Astrocyte (in vitro differentiated cells and primary cell): ENCODE results near the gene CCDC12. TPM values are rescaled to one million over a fixed set of nuclear protein-coding genes. Genes with fewer than 3 reads are reported as not detected.
A peak's percentile ranks its signal among the peaks of the same experiment; 100 is the strongest.

Experiments
- DNase-seq: peaks from one replicate; pipeline ENCODE4 v3.0.0-alpha.2; 2010; ENCODE audit warnings: low read depth
- FAIRE-seq: peaks from 2 replicates; lab custom pipeline; 2011; peaks lifted over from hg19 to GRCh38; lab: Jason Lieb, UNC
- H2AFZ ChIP-seq: 2 replicates; pipeline ENCODE4 v1.6.0; 2012; ENCODE audit warnings: low read depth, low read length, inconsistent platforms
- H3K27ac ChIP-seq: 2 replicates; pipeline ENCODE4 v1.5.1; 2011; ENCODE audit warnings: low read depth, low read length, inconsistent platforms
- H3K27me3 ChIP-seq: 2 replicates; pipeline ENCODE4 v1.6.0; 2011; ENCODE audit warnings: low read length, inconsistent platforms; ENCODE audit not compliant: insufficient read depth
- H3K36me3 ChIP-seq: 2 replicates; pipeline ENCODE4 v1.5.1; 2011; ENCODE audit warnings: low read length, inconsistent platforms; ENCODE audit not compliant: insufficient read depth
- H3K4me1 ChIP-seq: 2 replicates; pipeline ENCODE4 v1.5.1; 2011; ENCODE audit warnings: low read length, inconsistent platforms; ENCODE audit not compliant: insufficient read depth
- H3K4me2 ChIP-seq: 2 replicates; pipeline ENCODE4 v1.6.0; 2012; ENCODE audit warnings: low read length, inconsistent platforms
- H3K4me3 ChIP-seq: 2 replicates; pipeline ENCODE4 v1.5.1; 2011; ENCODE audit warnings: low read depth, mild to moderate bottlenecking, low read length, inconsistent platforms; ENCODE audit not compliant: insufficient read depth
- H3K79me2 ChIP-seq: 2 replicates; pipeline ENCODE4 v1.6.0; 2012; ENCODE audit warnings: mild to moderate bottlenecking, low read length, inconsistent platforms; ENCODE audit not compliant: insufficient read depth
- H3K9ac ChIP-seq: 2 replicates; pipeline ENCODE4 v1.6.0; 2012; ENCODE audit warnings: mild to moderate bottlenecking, low read length, inconsistent platforms
- H3K9me3 ChIP-seq: 2 replicates; pipeline ENCODE4 v1.5.1; 2012; ENCODE audit warnings: low read depth, mild to moderate bottlenecking, low read length, inconsistent platforms; ENCODE audit not compliant: insufficient read depth
- H4K20me1 ChIP-seq: 2 replicates; pipeline ENCODE4 v1.6.0; 2012; ENCODE audit warnings: low read length, inconsistent platforms; ENCODE audit not compliant: insufficient read depth
- H3K27ac Mint-ChIP-seq: one replicate; pipeline ENCODE4 v1.8.0; 2021; ENCODE audit warnings: mild to moderate bottlenecking, mixed read lengths; ENCODE audit not compliant: unreplicated experiment
- H3K27me3 Mint-ChIP-seq: one replicate; pipeline ENCODE4 v1.8.0; 2021; ENCODE audit warnings: low read depth, mixed read lengths; ENCODE audit not compliant: unreplicated experiment
- H3K36me3 Mint-ChIP-seq: one replicate; pipeline ENCODE4 v1.8.0; 2021; ENCODE audit warnings: low read depth, mixed read lengths; ENCODE audit not compliant: unreplicated experiment
- H3K4me1 Mint-ChIP-seq: one replicate; pipeline ENCODE4 v1.8.0; 2021; ENCODE audit warnings: low read depth, mixed read lengths; ENCODE audit not compliant: unreplicated experiment
- H3K4me3 Mint-ChIP-seq: one replicate; pipeline ENCODE4 v1.8.0; 2021; ENCODE audit warnings: mild to moderate bottlenecking, moderate library complexity, mixed read lengths; ENCODE audit not compliant: unreplicated experiment
- H3K9me3 Mint-ChIP-seq: one replicate; pipeline ENCODE4 v1.8.0; 2021; ENCODE audit warnings: mild to moderate bottlenecking, mixed read lengths; ENCODE audit not compliant: unreplicated experiment
- CTCF ChIP-seq: IDR thresholded peaks from 2 replicates; pipeline ENCODE4 v1.5.1; 2011; ENCODE audit warnings: low read depth, mild to moderate bottlenecking, inconsistent platforms, low read length, moderate library complexity; ENCODE audit not compliant: insufficient read depth
- EZH2 ChIP-seq: IDR thresholded peaks from 2 replicates; pipeline ENCODE4 v1.6.1; 2012; ENCODE audit warnings: mild to moderate bottlenecking, low read length, inconsistent platforms; ENCODE audit not compliant: insufficient read depth
- total RNA-seq: library from RNA; stranded (reverse); gene quantifications from 2 replicates; pipeline ENCODE4 v1.2.1, GENCODE V29; 2021

The CCDC12 gene
- total RNA-seq, 1 donor from 2014 or later: 29.0 TPM

- H4K20me1 ChIP-seq: peaks cover 6% of the 10 kb centered on the region
- Mint-ChIP-seq H3K27me3 (peaks cover 52% of the 10 kb centered on the region), H3K9me3 (no peaks in the 10 kb centered on the region), H3K36me3 (no peaks in the 10 kb centered on the region), H3K4me1 (no peaks in the 10 kb centered on the region), H3K27ac (no peak overlapping the region), H3K4me3 (no peak overlapping the region)
- peak overlapping the region; percentile 26 for H3K4me2 ChIP-seq
- TF ChIP-seq EZH2 (peak; percentile 45), CTCF (no peak)
- no peak overlapping the region for H3K4me3 ChIP-seq
- H3K79me2 ChIP-seq: no peaks in the 10 kb centered on the region
- H3K27me3 ChIP-seq: no peaks in the 10 kb centered on the region
- no peak overlapping the region for H3K9ac ChIP-seq
- no peak for DNase-seq
- no peak overlapping the region for H2AFZ ChIP-seq
- no peak for FAIRE-seq
- H3K4me1 ChIP-seq: no peaks in the 10 kb centered on the region
- H3K27ac ChIP-seq: no peak overlapping the region
- no peaks in the 10 kb centered on the region for H3K9me3 ChIP-seq
- H3K36me3 ChIP-seq: no peaks in the 10 kb centered on the region
Observed at GRCh38 chr3:46898321-46899150, 78.0 kb downstream of the CCDC12 start.

- Mint-ChIP-seq H3K4me3 (no peak overlapping the region), H3K36me3 (no peaks in the 10 kb centered on the region), H3K27me3 (peaks cover 57% of the 10 kb centered on the region), H3K27ac (no peak overlapping the region), H3K9me3 (no peaks in the 10 kb centered on the region), H3K4me1 (no peaks in the 10 kb centered on the region)
- FAIRE-seq (no peak), DNase-seq (no peak)
- Histone ChIP-seq H4K20me1 (peaks cover 6% of the 10 kb centered on the region), H3K9me3 (no peaks in the 10 kb centered on the region), H3K9ac (no peak overlapping the region), H3K79me2 (no peaks in the 10 kb centered on the region), H3K27me3 (no peaks in the 10 kb centered on the region), H2AFZ (no peak overlapping the region), H3K4me1 (peaks cover under 1% of the 10 kb centered on the region), H3K4me3 (no peak overlapping the region), H3K4me2 (no peak overlapping the region), H3K27ac (no peak overlapping the region), H3K36me3 (no peaks in the 10 kb centered on the region)
- TF ChIP-seq CTCF (no peak), EZH2 (no peak)
Observed at GRCh38 chr3:46897829-46898320, 78.7 kb downstream of the CCDC12 start.

GRCh38 chr3:46897031-46897430 is 79.5 kb downstream of the CCDC12 start:
- Histone ChIP-seq H3K4me2 (no peak overlapping the region), H3K79me2 (no peaks in the 10 kb centered on the region), H4K20me1 (peaks cover 6% of the 10 kb centered on the region), H3K27me3 (no peaks in the 10 kb centered on the region), H2AFZ (no peak overlapping the region), H3K4me3 (no peak overlapping the region), H3K9me3 (no peaks in the 10 kb centered on the region), H3K36me3 (no peaks in the 10 kb centered on the region), H3K4me1 (peaks cover 7% of the 10 kb centered on the region), H3K9ac (no peak overlapping the region), H3K27ac (no peak overlapping the region)
- FAIRE-seq: no peak
- no peaks in the 10 kb centered on the region for H3K36me3 Mint-ChIP-seq
- no peak for DNase-seq
- no peak overlapping the region for H3K4me3 Mint-ChIP-seq
- TF ChIP-seq CTCF: no peak
- TF ChIP-seq EZH2: no peak
- no peak overlapping the region for H3K27ac Mint-ChIP-seq
- H3K27me3 Mint-ChIP-seq: peaks cover 63% of the 10 kb centered on the region
- H3K4me1 Mint-ChIP-seq: peaks cover 2% of the 10 kb centered on the region
- no peaks in the 10 kb centered on the region for H3K9me3 Mint-ChIP-seq
